Calu3 (cell line): ENCODE measurements around the gene USPL1. TPM values are rescaled to one million over a fixed set of nuclear protein-coding genes. Genes with fewer than 3 reads are reported as not detected.

Source experiments
- BruUV-seq: library from RNA; stranded (reverse); fragments of 400-500 nt; replicated peaks from 2 replicates; lab custom pipeline; 2021; lab: Mats Ljungman, UMichigan
- CTCF ChIA-PET: fragments of 300-600 bp; sonication (Branson Sonifier 250); formaldehyde crosslinking; loops from one replicate; lab custom pipeline; 2022; ENCODE audit warnings: antibody characterized with exemption; lab: Charles Lee
- DNase-seq: peaks from one replicate; pipeline ENCODE4 v3.0.0; 2022
- H3K27ac Mint-ChIP-seq: one replicate; pipeline ENCODE4 v1.8.0; 2022; ENCODE audit warnings: mixed read lengths; ENCODE audit not compliant: unreplicated experiment
- H3K27me3 Mint-ChIP-seq: one replicate; pipeline ENCODE4 v1.8.0; 2022; ENCODE audit warnings: mixed read lengths; ENCODE audit not compliant: unreplicated experiment
- H3K36me3 Mint-ChIP-seq: one replicate; pipeline ENCODE4 v1.8.0; 2022; ENCODE audit warnings: mild to moderate bottlenecking, moderate library complexity, mixed read lengths; ENCODE audit not compliant: insufficient read depth, unreplicated experiment
- H3K4me1 Mint-ChIP-seq: one replicate; pipeline ENCODE4 v1.8.0; 2022; ENCODE audit warnings: mild to moderate bottlenecking, low read depth, mixed read lengths; ENCODE audit not compliant: unreplicated experiment
- H3K4me3 Mint-ChIP-seq: one replicate; pipeline ENCODE4 v1.8.0; 2022; ENCODE audit warnings: mild to moderate bottlenecking, low read depth, moderate library complexity, mixed read lengths; ENCODE audit not compliant: unreplicated experiment
- H3K9me3 Mint-ChIP-seq: one replicate; pipeline ENCODE4 v1.8.0; 2022; ENCODE audit warnings: low read depth, mixed read lengths; ENCODE audit not compliant: unreplicated experiment
- intact Hi-C: fragments of 100-400 bp; cut with micrococcal nuclease; formaldehyde crosslinking; loops from one replicate; pipeline ENCODE4 v1.10.0; 2022; ENCODE audit not compliant: unreplicated experiment
- total RNA-seq: library from RNA; stranded (reverse); gene quantifications from 2 replicates; pipeline ENCODE4 v1.2.3, GENCODE V29; 2022
- TF ChIP-seq, protein P1 (sequence below): fragments of 200-600 bp; IDR thresholded peaks from one replicate; pipeline ENCODE4 v1.8.0; 2022; ENCODE audit warnings: antibody characterized with exemption; ENCODE audit not compliant: unreplicated experiment

Gene USPL1
- total RNA-seq, 1 experiment from 2014 or later: 11.2 TPM

DNA sequence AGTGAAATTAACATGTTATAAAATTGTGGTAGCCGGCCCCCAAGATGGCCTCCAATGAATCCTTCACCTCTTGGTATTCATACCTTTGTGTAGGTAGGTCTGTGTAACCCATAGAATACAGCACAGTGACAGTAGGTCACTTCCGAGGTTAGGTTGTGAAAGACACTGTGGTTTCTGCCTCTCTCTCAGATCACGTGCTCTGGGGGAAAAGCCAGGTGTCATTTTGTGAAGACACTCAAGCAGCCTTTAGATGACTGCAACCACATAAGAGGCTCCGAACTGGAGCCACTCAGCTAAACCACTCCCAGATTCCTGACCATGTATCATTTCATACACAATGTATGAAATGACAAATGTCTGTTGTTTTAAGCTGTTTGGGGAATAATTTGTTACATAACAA lies 9.8 kb upstream of the USPL1 start:
- Mint-ChIP-seq H3K4me1 (no peaks in the 10 kb centered on the region), H3K4me3 (no peak overlapping the region), H3K27ac (no peak overlapping the region), H3K9me3 (no peaks in the 10 kb centered on the region), H3K27me3 (no peaks in the 10 kb centered on the region), H3K36me3 (peaks cover 4% of the 10 kb centered on the region)
- no peak for DNase-seq
- CTCF ChIA-PET: interaction anchor here (0.7 kb wide), 1 partner anchor 301 kb away, joined by 3 read pairs; the partner anchor contains the start of gene KATNAL1
- TF ChIP-seq, protein P1, sequence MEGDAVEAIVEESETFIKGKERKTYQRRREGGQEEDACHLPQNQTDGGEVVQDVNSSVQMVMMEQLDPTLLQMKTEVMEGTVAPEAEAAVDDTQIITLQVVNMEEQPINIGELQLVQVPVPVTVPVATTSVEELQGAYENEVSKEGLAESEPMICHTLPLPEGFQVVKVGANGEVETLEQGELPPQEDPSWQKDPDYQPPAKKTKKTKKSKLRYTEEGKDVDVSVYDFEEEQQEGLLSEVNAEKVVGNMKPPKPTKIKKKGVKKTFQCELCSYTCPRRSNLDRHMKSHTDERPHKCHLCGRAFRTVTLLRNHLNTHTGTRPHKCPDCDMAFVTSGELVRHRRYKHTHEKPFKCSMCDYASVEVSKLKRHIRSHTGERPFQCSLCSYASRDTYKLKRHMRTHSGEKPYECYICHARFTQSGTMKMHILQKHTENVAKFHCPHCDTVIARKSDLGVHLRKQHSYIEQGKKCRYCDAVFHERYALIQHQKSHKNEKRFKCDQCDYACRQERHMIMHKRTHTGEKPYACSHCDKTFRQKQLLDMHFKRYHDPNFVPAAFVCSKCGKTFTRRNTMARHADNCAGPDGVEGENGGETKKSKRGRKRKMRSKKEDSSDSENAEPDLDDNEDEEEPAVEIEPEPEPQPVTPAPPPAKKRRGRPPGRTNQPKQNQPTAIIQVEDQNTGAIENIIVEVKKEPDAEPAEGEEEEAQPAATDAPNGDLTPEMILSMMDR: no peak
- intact Hi-C loops: no loop called here
- BruUV-seq: no TSS peak

DNA sequence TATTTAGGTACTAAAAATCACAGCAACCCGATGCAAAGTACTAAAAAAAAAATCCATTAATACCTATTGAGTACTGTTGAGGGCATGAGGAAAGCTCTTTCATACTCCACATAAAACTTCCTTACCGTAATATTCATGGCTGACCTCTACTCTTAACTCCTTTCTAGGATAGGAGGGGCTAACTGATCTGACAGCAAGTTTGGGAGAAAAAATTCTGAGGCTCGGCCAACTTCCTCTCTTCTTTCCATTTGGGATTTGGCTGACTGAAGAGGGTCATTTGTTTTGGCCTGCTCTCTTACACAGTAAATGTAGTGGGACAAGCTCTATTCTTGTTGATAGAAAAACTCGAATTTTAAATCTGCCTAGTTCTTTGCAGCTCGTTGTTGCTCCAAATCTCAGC lies 9.4 kb upstream of the USPL1 start:
- DNase-seq: no peak
- peaks cover 4% of the 10 kb centered on the region for H3K36me3 Mint-ChIP-seq
- H3K4me3 Mint-ChIP-seq: no peak overlapping the region
- no peak overlapping the region for H3K27ac Mint-ChIP-seq
- BruUV-seq: no TSS peak
- intact Hi-C loops: no loop called here
- H3K27me3 Mint-ChIP-seq: no peaks in the 10 kb centered on the region
- H3K9me3 Mint-ChIP-seq: no peaks in the 10 kb centered on the region
- TF ChIP-seq, protein P1: no peak
- CTCF ChIA-PET: interaction anchor here (0.7 kb wide), 1 partner anchor 301 kb away, joined by 3 read pairs; the partner anchor contains the start of gene KATNAL1
- no peaks in the 10 kb centered on the region for H3K4me1 Mint-ChIP-seq

DNA sequence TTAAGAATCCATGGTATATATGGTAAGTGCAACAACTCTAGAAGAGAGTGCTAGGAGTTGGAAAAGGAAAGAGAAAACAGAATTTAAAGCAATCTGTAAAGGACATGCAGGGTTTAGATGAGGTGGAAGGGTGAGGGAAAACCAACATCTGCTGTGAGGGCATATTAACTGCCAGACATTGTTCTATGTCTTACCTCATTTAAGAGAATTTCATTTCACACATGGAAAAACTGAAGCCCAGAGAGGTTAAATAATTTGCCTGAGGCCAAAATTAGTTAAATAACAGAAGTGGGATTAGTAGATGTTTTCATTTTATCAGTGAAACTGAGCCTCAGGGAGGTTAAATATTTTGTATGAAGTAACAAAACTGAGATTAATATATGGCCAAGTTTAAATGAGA lies 7.4 kb upstream of the USPL1 start:
- CTCF ChIA-PET: no interaction called here
- H3K4me1 Mint-ChIP-seq: no peaks in the 10 kb centered on the region
- H3K4me3 Mint-ChIP-seq: no peak overlapping the region
- BruUV-seq: no TSS peak
- no peak overlapping the region for H3K27ac Mint-ChIP-seq
- H3K9me3 Mint-ChIP-seq: no peaks in the 10 kb centered on the region
- H3K36me3 Mint-ChIP-seq: peaks cover 4% of the 10 kb centered on the region
- TF ChIP-seq, protein P1: no peak
- H3K27me3 Mint-ChIP-seq: no peaks in the 10 kb centered on the region
- DNase-seq: no peak
- intact Hi-C loops: no loop called here

DNA sequence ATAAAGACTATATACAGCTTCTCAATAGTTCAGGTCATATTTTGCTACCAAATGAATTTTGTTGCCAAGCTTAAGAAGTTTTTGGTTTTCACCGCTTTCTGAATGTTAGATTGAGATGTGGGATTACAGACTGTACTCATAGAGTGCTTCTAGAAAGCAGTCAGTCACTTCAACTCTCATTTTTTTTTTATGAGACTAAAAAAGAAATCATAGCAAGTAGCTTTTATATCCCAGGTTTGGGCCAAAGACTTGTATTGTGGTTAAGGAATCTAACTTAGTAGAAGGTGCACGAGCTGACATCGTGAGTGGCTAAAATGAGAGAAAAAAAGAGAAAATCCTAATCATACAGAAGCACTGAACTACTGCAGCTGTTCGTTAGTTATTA lies 2.2 kb upstream of the USPL1 start:
- no TSS peak for BruUV-seq
- CTCF ChIA-PET: no interaction called here

More for the DNA sequence above, 2.2 kb upstream of the USPL1 start:
- no peak overlapping the region for H3K27ac Mint-ChIP-seq
- no peak for DNase-seq
- peaks cover 6% of the 10 kb centered on the region for H3K36me3 Mint-ChIP-seq
- intact Hi-C loops: no loop called here
- TF ChIP-seq, protein P1: no peak
- no peaks in the 10 kb centered on the region for H3K9me3 Mint-ChIP-seq
- H3K4me3 Mint-ChIP-seq: no peak overlapping the region
- no peaks in the 10 kb centered on the region for H3K4me1 Mint-ChIP-seq
- no peaks in the 10 kb centered on the region for H3K27me3 Mint-ChIP-seq
